ENCODE data around the gene ARHGEF12. TPM values are rescaled to one million over a fixed set of nuclear protein-coding genes. Genes with fewer than 3 reads are reported as not detected.

The ARHGEF12 gene
- total and polyA plus RNA-seq, 8 donors = 13.8 to 74.7 (median 38.4) TPM

- peaks cover 0 to 26% (median 7%) of the 10 kb centered on the region in 3 donors for H3K4me1 ChIP-seq
- 70 to 96% methylated on average over 3 of the region's 3 CpGs for WGBS, 2 donors
- intact Hi-C loops (cut with DNase I) = no loop called here
- no peak for TF ChIP-seq CTCF (IDR thresholded peaks at IDR 0.05)
- no peak overlapping the region for H3K27ac ChIP-seq
- FAIRE-seq (no peak), ATAC-seq (no peak), DNase-seq (no peak)
- no peaks in the 10 kb centered on the region for H3K9me3 ChIP-seq
- H3K27me3 ChIP-seq = no peaks in the 10 kb centered on the region
- H3K4me3 ChIP-seq = no peak overlapping the region
- no peaks in the 10 kb centered on the region for H3K36me3 ChIP-seq
Observed at GRCh38 chr11:120378474-120378873, 42.3 kb downstream of the ARHGEF12 start.

GRCh38 chr11:120381401-120381800 lies 45.2 kb downstream of the ARHGEF12 start:
- FAIRE-seq (no peak), DNase-seq (no peak), ATAC-seq (no peak)
- H3K9me3 ChIP-seq = no peaks in the 10 kb centered on the region
- H3K27ac ChIP-seq = no peak overlapping the region
- no peaks in the 10 kb centered on the region for H3K27me3 ChIP-seq
- intact Hi-C loops (cut with DNase I) = no loop called here
- TF ChIP-seq CTCF (IDR thresholded peaks at IDR 0.05) = no peak
- H3K36me3 ChIP-seq = no peaks in the 10 kb centered on the region
- 83 to 85% methylated on average over 7 of the region's 7 CpGs for WGBS, 2 donors
- no peak overlapping the region for H3K4me3 ChIP-seq
- peaks cover 0 to 27% (median 6%) of the 10 kb centered on the region in 3 donors for H3K4me1 ChIP-seq

- Histone ChIP-seq H3K4me3 (no peak overlapping the region), H3K27ac (no peak overlapping the region), H3K27me3 (no peaks in the 10 kb centered on the region), H3K36me3 (no peaks in the 10 kb centered on the region), H3K9me3 (no peaks in the 10 kb centered on the region), H3K4me1 (peaks cover 0 to 41% (median 10%) of the 10 kb centered on the region in 3 donors)
- TF ChIP-seq CTCF (IDR thresholded peaks at IDR 0.05) = no peak
- no peak for FAIRE-seq
- ATAC-seq = no peak
- no peak for DNase-seq
- intact Hi-C loops (cut with DNase I) = no loop called here
- 90 to 93% methylated on average over 4 of the region's 4 CpGs for WGBS, 2 donors
Observed at GRCh38 chr11:120383518-120384155, 47.4 kb downstream of the ARHGEF12 start.

GRCh38 chr11:120384476-120384875 lies 48.3 kb downstream of the ARHGEF12 start:
- no peak for TF ChIP-seq CTCF (IDR thresholded peaks at IDR 0.05)
- WGBS, 2 donors = 86 to 94% methylated on average over 1 of the region's 1 CpG
- H3K4me3 ChIP-seq = no peak overlapping the region
- ATAC-seq = no peak
- peaks cover 0 to 35% (median 10%) of the 10 kb centered on the region in 3 donors for H3K4me1 ChIP-seq
- no peak overlapping the region for H3K27ac ChIP-seq
- no peaks in the 10 kb centered on the region for H3K27me3 ChIP-seq
- no peak for DNase-seq
- no peaks in the 10 kb centered on the region for H3K9me3 ChIP-seq
- intact Hi-C loops (cut with DNase I) = no loop called here
- FAIRE-seq = no peak
- H3K36me3 ChIP-seq = no peaks in the 10 kb centered on the region

- WGBS, 2 donors = 86% methylated on average over 5 of the region's 5 CpGs
Observed at GRCh38 chr11:120385110-120385509, 48.9 kb downstream of the ARHGEF12 start.

More at GRCh38 chr11:120385110-120385509, 48.9 kb downstream of the ARHGEF12 start:
- no peak for ATAC-seq
- no peaks in the 10 kb centered on the region for H3K36me3 ChIP-seq
- no peak overlapping the region for H3K4me3 ChIP-seq
- H3K4me1 ChIP-seq = peaks cover 0 to 33% (median 8%) of the 10 kb centered on the region in 3 donors
- intact Hi-C loops (cut with DNase I) = no loop called here
- no peak overlapping the region for H3K27ac ChIP-seq
- TF ChIP-seq CTCF (IDR thresholded peaks at IDR 0.05) = no peak
- H3K9me3 ChIP-seq = no peaks in the 10 kb centered on the region
- H3K27me3 ChIP-seq = no peaks in the 10 kb centered on the region
- no peak for FAIRE-seq
- no peak for DNase-seq

Measured in pancreas (tissue), 10 donors.